Trophoblast cell (in vitro differentiated cells and primary cell): ENCODE data around the gene FRMD1.
A peak's percentile ranks its signal among the peaks of the same experiment; 100 is the strongest.

ENCODE experiments used
- DNase-seq, 2 donors: peaks; one replicate each; pipeline ENCODE4 v3.0.0-alpha.2; 2016
- H2AFZ ChIP-seq: 2 replicates; pipeline ENCODE4 v1.6.1; 2013; ENCODE audit warnings: low read length, moderate library complexity, mild to moderate bottlenecking; ENCODE audit not compliant: insufficient read depth, poor library complexity
- H2AK5ac ChIP-seq: 2 replicates; pipeline ENCODE4 v1.6.1; 2013; ENCODE audit warnings: mild to moderate bottlenecking, low read length
- H2BK120ac ChIP-seq: 2 replicates; pipeline ENCODE4 v1.6.1; 2013; ENCODE audit warnings: low read length, mild to moderate bottlenecking, moderate library complexity; ENCODE audit not compliant: insufficient read depth, poor library complexity
- H2BK12ac ChIP-seq: 2 replicates; pipeline ENCODE4 v1.6.1; 2013; ENCODE audit warnings: mild to moderate bottlenecking, low read length, moderate library complexity
- H2BK5ac ChIP-seq: 2 replicates; pipeline ENCODE4 v1.6.1; 2013; ENCODE audit warnings: low read length, low read depth, moderate library complexity, mild to moderate bottlenecking; ENCODE audit not compliant: poor library complexity
- H3K14ac ChIP-seq: 2 replicates; pipeline ENCODE4 v1.6.1; 2013; ENCODE audit warnings: mild to moderate bottlenecking, low read length
- H3K18ac ChIP-seq: 2 replicates; pipeline ENCODE4 v1.6.1; 2013; ENCODE audit warnings: mild to moderate bottlenecking, low read length
- H3K23ac ChIP-seq: 2 replicates; pipeline ENCODE4 v1.6.1; 2013; ENCODE audit warnings: low read length
- H3K27ac ChIP-seq: 2 replicates; pipeline ENCODE4 v1.5.1; 2013; ENCODE audit warnings: low read depth, mild to moderate bottlenecking, inconsistent platforms, low read length, moderate library complexity
- H3K27me3 ChIP-seq: 2 replicates; pipeline ENCODE4 v1.6.1; 2013; ENCODE audit warnings: inconsistent platforms, mild to moderate bottlenecking, low read length, moderate library complexity; ENCODE audit not compliant: insufficient read depth
- H3K36me3 ChIP-seq, 2 experiments: 1 replicate in 1 of 2; 2 replicates in 1 of 2; pipeline ENCODE4 v1.6.1; 2013; ENCODE audit warnings: low read length in 2 of 2, mild to moderate bottlenecking in 2 of 2, moderate library complexity in 1 of 2; ENCODE audit not compliant: insufficient read depth in 2 of 2, control insufficient read depth in 1 of 2
- H3K4ac ChIP-seq: 2 replicates; pipeline ENCODE4 v1.6.1; 2013; ENCODE audit warnings: low read depth, mild to moderate bottlenecking, low read length, moderate library complexity
- H3K4me1 ChIP-seq, 2 experiments: 1 replicate in 1 of 2; 2 replicates in 1 of 2; pipeline ENCODE4 v1.6.1; 2013; ENCODE audit warnings: low read length in 2 of 2, mild to moderate bottlenecking in 2 of 2, moderate library complexity in 1 of 2; ENCODE audit not compliant: insufficient read depth in 2 of 2, control insufficient read depth in 1 of 2
- H3K4me2 ChIP-seq: 2 replicates; pipeline ENCODE4 v1.6.1; 2013; ENCODE audit warnings: inconsistent platforms, mild to moderate bottlenecking, low read length, moderate library complexity
- H3K4me3 ChIP-seq: 2 replicates; pipeline ENCODE4 v1.5.1; 2013; ENCODE audit warnings: mild to moderate bottlenecking, low read depth, low read length, inconsistent platforms
- H3K79me1 ChIP-seq: one replicate; pipeline ENCODE4 v1.6.1; 2013; ENCODE audit warnings: low read length
- H3K79me2 ChIP-seq: 2 replicates; pipeline ENCODE4 v1.6.1; 2013; ENCODE audit warnings: low read length, mild to moderate bottlenecking; ENCODE audit not compliant: control insufficient read depth, insufficient read depth, poor library complexity
- H3K9ac ChIP-seq: 2 replicates; pipeline ENCODE4 v1.6.1; 2013; ENCODE audit warnings: mild to moderate bottlenecking, low read length
- H3K9me3 ChIP-seq: 2 replicates; pipeline ENCODE4 v1.6.1; 2013; ENCODE audit warnings: low read depth, mild to moderate bottlenecking, control low read depth, inconsistent platforms, low read length; ENCODE audit not compliant: insufficient read depth
- H4K12ac ChIP-seq: 2 replicates; pipeline ENCODE4 v1.6.1; 2013; ENCODE audit warnings: low read depth, mild to moderate bottlenecking, low read length, moderate library complexity
- H4K8ac ChIP-seq: 2 replicates; pipeline ENCODE4 v1.6.1; 2013; ENCODE audit warnings: low read depth, mild to moderate bottlenecking, low read length, moderate library complexity
- H4K91ac ChIP-seq: one replicate; pipeline ENCODE4 v1.6.1; 2013; ENCODE audit warnings: low read depth, mild to moderate bottlenecking, low read length, moderate library complexity
- WGBS: extraction: QIAGEN DNeasy Blood & Tissue Kit; methylation state at CpG from one replicate; pipeline ENCODE4 v1.1.7; 2013; ENCODE audit warnings: missing lambda C conversion rate; ENCODE audit not compliant: insufficient read length, insufficient coverage; ENCODE audit errors: extremely low coverage; 5-methylcytosine and 5-hydroxymethylcytosine counted together

FRMD1 gene

GRCh38 chr6:168125429-168126001, 46.5 kb upstream of the FRMD1 start:
- Histone ChIP-seq H3K27me3 (no peaks in the 10 kb centered on the region), H2BK12ac (no peak overlapping the region), H4K12ac (no peak overlapping the region), H3K79me1 (no peaks in the 10 kb centered on the region), H3K18ac (no peak overlapping the region), H3K9me3 (peaks cover 5% of the 10 kb centered on the region), H3K27ac (no peak overlapping the region), H3K23ac (no peak overlapping the region), H2BK5ac (no peak overlapping the region), H4K8ac (no peak overlapping the region), H3K14ac (no peak overlapping the region), H3K79me2 (no peaks in the 10 kb centered on the region), H4K91ac (no peak overlapping the region), H3K4ac (no peak overlapping the region), H3K36me3 (no peaks in the 10 kb centered on the region), H3K4me3 (no peak overlapping the region), H3K4me2 (no peak overlapping the region), H3K4me1 (no peaks in the 10 kb centered on the region), H2AFZ (no peak overlapping the region), H2BK120ac (no peak overlapping the region), H3K9ac (no peak overlapping the region), H2AK5ac (no peak overlapping the region)
- no CpG with 5 or more reads among the region's 22 CpGs for WGBS
- no peak for DNase-seq

DNA sequence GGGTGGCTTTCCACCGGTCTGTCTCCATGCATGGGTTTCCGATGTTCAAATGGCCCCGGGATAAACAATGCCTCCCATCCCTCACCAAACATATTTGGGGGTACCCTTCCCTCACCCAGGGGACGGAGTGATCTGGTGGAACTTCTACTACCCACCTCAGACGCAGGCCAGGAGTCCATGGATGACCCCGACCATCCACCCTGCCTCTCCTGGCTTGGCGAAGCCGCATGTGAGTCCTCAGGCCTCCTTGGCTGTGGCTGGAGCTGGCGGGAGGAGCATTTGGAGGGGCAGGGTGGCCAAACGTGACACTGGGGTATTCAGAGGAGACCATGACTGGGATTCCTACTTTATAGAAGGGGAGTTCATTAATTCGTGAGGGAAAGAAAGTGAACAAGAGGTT, 45.9 kb upstream of the FRMD1 start:
- Histone ChIP-seq H3K9me3 (peaks cover 5% of the 10 kb centered on the region), H3K27me3 (no peaks in the 10 kb centered on the region), H3K4ac (no peak overlapping the region), H2BK120ac (no peak overlapping the region), H2AK5ac (no peak overlapping the region), H3K9ac (no peak overlapping the region), H4K91ac (no peak overlapping the region), H3K18ac (no peak overlapping the region), H3K14ac (no peak overlapping the region), H4K8ac (no peak overlapping the region), H3K4me3 (no peak overlapping the region), H3K4me2 (no peak overlapping the region), H3K23ac (no peak overlapping the region), H2BK12ac (no peak overlapping the region), H2AFZ (no peak overlapping the region), H3K27ac (no peak overlapping the region), H3K36me3 (no peaks in the 10 kb centered on the region), H3K79me2 (no peaks in the 10 kb centered on the region), H2BK5ac (no peak overlapping the region), H3K79me1 (no peaks in the 10 kb centered on the region), H4K12ac (no peak overlapping the region), H3K4me1 (no peaks in the 10 kb centered on the region)
- no CpG with 5 or more reads among the region's 11 CpGs for WGBS
- no peak for DNase-seq

GRCh38 chr6:168124158-168124557, 45.1 kb upstream of the FRMD1 start:
- Histone ChIP-seq H3K9me3 (peaks cover 5% of the 10 kb centered on the region), H3K36me3 (no peaks in the 10 kb centered on the region), H3K4me1 (no peaks in the 10 kb centered on the region), H2BK5ac (no peak overlapping the region), H2AFZ (no peak overlapping the region), H2AK5ac (no peak overlapping the region), H2BK12ac (no peak overlapping the region), H4K8ac (no peak overlapping the region), H3K23ac (no peak overlapping the region), H2BK120ac (no peak overlapping the region), H3K27ac (no peak overlapping the region), H3K4me2 (no peak overlapping the region), H3K79me2 (no peaks in the 10 kb centered on the region), H3K79me1 (no peaks in the 10 kb centered on the region), H3K14ac (no peak overlapping the region), H3K9ac (no peak overlapping the region), H3K4ac (no peak overlapping the region), H4K91ac (no peak overlapping the region), H4K12ac (no peak overlapping the region), H3K27me3 (no peaks in the 10 kb centered on the region), H3K4me3 (no peak overlapping the region), H3K18ac (no peak overlapping the region)
- DNase-seq: peak in 1 of 2 donors; percentile 31
- no CpG with 5 or more reads among the region's 7 CpGs for WGBS

DNA sequence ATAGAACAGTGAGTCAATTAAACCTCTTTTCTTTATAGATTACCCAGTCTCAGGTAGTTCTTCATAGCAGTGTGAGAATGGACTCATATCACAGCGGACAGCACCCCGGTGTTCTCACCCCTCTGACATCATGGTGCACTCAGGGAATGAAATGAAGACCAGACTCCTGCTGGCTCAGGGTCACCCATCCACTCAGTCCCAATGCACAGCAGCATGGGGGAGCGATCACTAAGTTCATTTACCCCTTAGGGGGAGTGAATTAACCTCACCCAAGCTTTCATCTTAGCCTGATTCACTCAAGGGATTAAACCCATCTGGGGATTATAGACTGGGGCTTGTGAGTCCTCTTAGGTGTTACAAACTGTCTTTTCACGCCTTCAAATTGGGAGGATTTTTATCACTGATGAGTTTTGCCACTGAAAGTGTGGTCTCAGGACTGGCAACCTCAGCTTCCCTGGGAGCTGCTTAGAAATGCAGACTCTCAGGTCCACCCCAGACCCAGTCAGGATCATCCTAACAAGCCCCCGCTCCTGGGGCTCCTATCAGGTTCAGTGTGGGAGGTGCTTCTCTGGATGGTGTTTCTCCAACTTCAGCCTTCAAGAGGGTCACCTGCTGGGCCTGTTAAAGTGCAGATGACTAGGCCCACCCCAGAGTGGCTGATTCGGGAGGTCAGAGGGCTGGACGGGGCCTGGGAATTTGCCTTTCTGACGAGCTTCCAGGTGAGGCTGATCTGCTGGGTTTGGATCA, 44.3 kb upstream of the FRMD1 start:
- no peak overlapping the region for H3K27ac ChIP-seq

More for the DNA sequence above, 44.3 kb upstream of the FRMD1 start:
- Histone ChIP-seq H3K4me1 (no peaks in the 10 kb centered on the region), H3K36me3 (no peaks in the 10 kb centered on the region), H3K9me3 (peaks cover 5% of the 10 kb centered on the region), H2AFZ (no peak overlapping the region), H3K4ac (no peak overlapping the region), H4K91ac (no peak overlapping the region), H2AK5ac (no peak overlapping the region), H3K18ac (no peak overlapping the region), H3K27me3 (no peaks in the 10 kb centered on the region), H4K8ac (no peak overlapping the region), H3K9ac (no peak overlapping the region), H3K79me1 (no peaks in the 10 kb centered on the region), H3K4me2 (no peak overlapping the region), H3K23ac (no peak overlapping the region), H2BK12ac (no peak overlapping the region), H3K4me3 (no peak overlapping the region), H2BK120ac (no peak overlapping the region), H4K12ac (no peak overlapping the region), H2BK5ac (no peak overlapping the region), H3K79me2 (no peaks in the 10 kb centered on the region), H3K14ac (no peak overlapping the region)
- WGBS: no CpG with 5 or more reads among the region's 8 CpGs
- no peak for DNase-seq
